B cell (primary cell): ENCODE results near the gene SDK1. TPM values are rescaled to one million over a fixed set of nuclear protein-coding genes. Genes with fewer than 3 reads are reported as not detected.

Source experiments
- ATAC-seq: fragments of 200-7000 bp; cut with Tn5 transposase; one replicate; pipeline ENCODE4 v1.10.0; 2021; ENCODE audit warnings: low read depth, mild to moderate bottlenecking, moderate number of reproducible peaks, moderate library complexity
- CTCF ChIA-PET: fragments of 350-600 bp; sonication (Branson Sonifier 250); formaldehyde crosslinking; loops from one replicate; lab custom pipeline; 2021; ENCODE audit warnings: antibody characterized with exemption, inconsistent platforms; lab: Charles Lee
- POLR2A ChIA-PET: fragments of 350-600 bp; sonication (Branson Sonifier 250); formaldehyde crosslinking; loops from one replicate; lab custom pipeline; 2021; ENCODE audit warnings: antibody characterized with exemption; lab: Charles Lee
- DNase-seq: peaks from one replicate; pipeline ENCODE4 v3.0.0; 2013
- H2AFZ ChIP-seq: 2 replicates; pipeline ENCODE4 v1.6.1; 2012; ENCODE audit warnings: mild to moderate bottlenecking, low read depth, low read length; ENCODE audit not compliant: insufficient read depth, poor library complexity, severe bottlenecking
- H3K27ac ChIP-seq, 2 donors: 1 replicate in 1 of 2; 2 replicates in 1 of 2; pipeline ENCODE4 v1.5.1; 2012 to 2013; ENCODE audit warnings: low read length in 2 of 2, mild to moderate bottlenecking in 2 of 2, moderate library complexity in 1 of 2
- H3K27me3 ChIP-seq, 4 experiments: fragments of 200-600 bp in 1 of 4; sonication (generic) in 1 of 4; replicated peaks in 1 of 4; 1 replicate in 2 of 4; 2 replicates in 2 of 4; pipeline versions ENCODE4 v1.6.1 to v1.7.0; 2013 to 2016; ENCODE audit warnings: low read length in 3 of 4, mild to moderate bottlenecking in 2 of 4, mixed read lengths in 1 of 4, moderate library complexity in 1 of 4; ENCODE audit not compliant: insufficient read depth in 4 of 4, control insufficient read depth in 3 of 4; ENCODE audit errors: control extremely low read depth in 1 of 4
- H3K36me3 ChIP-seq, 2 experiments: replicated peaks in 1 of 2; 1 replicate in 1 of 2; 2 replicates in 1 of 2; pipeline versions ENCODE4 v1.6.1 to v1.7.1; 2013; ENCODE audit warnings: low read length in 1 of 2; ENCODE audit not compliant: insufficient read depth in 2 of 2, control insufficient read depth in 1 of 2; ENCODE audit errors: control extremely low read depth in 1 of 2, extremely low read depth in 1 of 2
- H3K4me1 ChIP-seq, 2 donors: fragments of 200-600 bp in 1 of 2; sonication (generic) in 1 of 2; 1 replicate in 1 of 2; 2 replicates in 1 of 2; pipeline versions ENCODE4 v1.5.1 to v1.6.1; 2013 to 2017; ENCODE audit warnings: low read length in 2 of 2; ENCODE audit not compliant: control insufficient read depth in 2 of 2, insufficient read depth in 2 of 2
- H3K4me2 ChIP-seq: replicated peaks from 2 replicates; pipeline ENCODE3; 2012; ENCODE audit warnings: mild to moderate bottlenecking, low read depth, low read length; ENCODE audit not compliant: poor library complexity, severe bottlenecking
- H3K4me3 ChIP-seq, 5 experiments: fragments of 200-600 bp in 1 of 5; sonication (generic) in 1 of 5; 1 replicate in 3 of 5; 2 replicates in 2 of 5; pipeline versions ENCODE4 v1.5.1 to v1.7.0; 2011 to 2016; ENCODE audit warnings: low read length in 4 of 5, mild to moderate bottlenecking in 4 of 5, low read depth in 2 of 5, control low read depth in 1 of 5, moderate library complexity in 1 of 5; ENCODE audit not compliant: insufficient read depth in 1 of 5; ENCODE audit errors: control extremely low read depth in 1 of 5, extremely low read depth in 1 of 5
- H3K79me2 ChIP-seq: fragments of 200-600 bp; sonication (generic); one replicate; pipeline ENCODE4 v1.6.0; 2016; ENCODE audit warnings: low read length; ENCODE audit not compliant: control insufficient read depth, insufficient read depth
- H3K9ac ChIP-seq: fragments of 200-600 bp; sonication (generic); 2 replicates; pipeline ENCODE4 v1.6.1; 2017; ENCODE audit warnings: mild to moderate bottlenecking, low read length, moderate library complexity
- H3K9me3 ChIP-seq, 3 donors: one replicate each; pipeline versions ENCODE4 v1.6.1 to v1.7.1; 2013; ENCODE audit warnings: low read length in 2 of 3; ENCODE audit not compliant: control insufficient read depth in 2 of 3, insufficient read depth in 1 of 3; ENCODE audit errors: control extremely low read depth in 1 of 3
- H4K20me1 ChIP-seq: 2 replicates; pipeline ENCODE4 v1.6.0; 2012; ENCODE audit warnings: mild to moderate bottlenecking, low read length; ENCODE audit not compliant: insufficient read depth, control insufficient read depth, poor library complexity, severe bottlenecking
- H3K27ac Mint-ChIP-seq: one replicate; pipeline ENCODE4 v1.8.0; 2021; ENCODE audit warnings: mixed read lengths
- H3K27me3 Mint-ChIP-seq: one replicate; pipeline ENCODE4 v1.8.0; 2021; ENCODE audit warnings: mixed read lengths
- H3K4me1 Mint-ChIP-seq: one replicate; pipeline ENCODE4 v1.8.0; 2021; ENCODE audit warnings: mixed read lengths
- H3K4me3 Mint-ChIP-seq: one replicate; pipeline ENCODE4 v1.8.0; 2021; ENCODE audit warnings: mixed read lengths
- H3K9me3 Mint-ChIP-seq: one replicate; pipeline ENCODE4 v1.8.0; 2022; ENCODE audit warnings: mixed read lengths; ENCODE audit not compliant: insufficient read depth
- EZH2 ChIP-seq: IDR thresholded peaks from 2 replicates; pipeline ENCODE4 v1.6.1; 2012; ENCODE audit warnings: borderline replicate concordance, low read depth, mild to moderate bottlenecking, moderate library complexity, low read length; ENCODE audit not compliant: insufficient read depth, poor library complexity, severe bottlenecking
- WGBS: methylation state at CpG from one replicate; pipeline ENCODE4 v1.1.5; 2013; ENCODE audit warnings: missing lambda C conversion rate; ENCODE audit not compliant: insufficient coverage; 5-methylcytosine and 5-hydroxymethylcytosine counted together
- intact Hi-C: fragments of 100-400 bp; cut with micrococcal nuclease; formaldehyde crosslinking; loops from one replicate; pipeline ENCODE4 v1.10.0; 2022
- polyA plus RNA-seq: library from polyadenylated mRNA; depleted of rRNA; stranded (reverse); fragments of >200 nt; gene quantifications from 2 replicates; pipeline ENCODE4 v1.2.3, GENCODE V29; 2012
- total RNA-seq, 2 donors: library from RNA; stranded (reverse); fragments of 120-200 nt in 1 of 2; gene quantifications; 1 replicate in 1 of 2; 2 replicates in 1 of 2; pipeline versions ENCODE4 v1.2.3 to v1.2.4, GENCODE V29; 2013 to 2022
- TF ChIP-seq, protein P1 (sequence below): fragments of 200-600 bp; IDR thresholded peaks from one replicate; pipeline ENCODE4 v1.8.0; 2022; ENCODE audit warnings: antibody characterized with exemption, mild to moderate bottlenecking

Gene SDK1
- total and polyA plus RNA-seq, 2 donors (not counting 1 experiment from before 2014, with no cell fraction given), result 0.73 to 2.0 TPM

DNA sequence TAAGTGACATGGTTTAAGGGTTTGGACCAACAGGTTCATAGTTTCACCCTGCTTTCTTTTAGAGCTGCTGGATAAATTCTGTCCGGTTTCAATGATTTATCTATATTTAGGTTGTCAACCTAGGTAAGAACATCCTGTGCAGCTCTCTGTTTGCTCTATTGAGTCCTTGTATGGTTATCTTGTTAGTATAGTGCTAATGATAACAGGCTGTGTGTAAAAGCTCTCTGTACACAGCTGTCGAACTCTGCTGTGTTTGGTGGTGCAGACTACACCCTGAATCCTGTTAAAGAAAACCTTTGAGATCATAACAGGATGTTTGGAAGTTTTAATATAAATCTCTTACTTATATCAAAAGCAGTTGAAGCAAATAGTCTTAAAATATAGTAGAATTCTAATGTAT, 219.2 kb downstream of the SDK1 start:
- H3K9me3 ChIP-seq, result no peaks in the 10 kb centered on the region
- TF ChIP-seq EZH2, result no peak
- TF ChIP-seq, protein P1, sequence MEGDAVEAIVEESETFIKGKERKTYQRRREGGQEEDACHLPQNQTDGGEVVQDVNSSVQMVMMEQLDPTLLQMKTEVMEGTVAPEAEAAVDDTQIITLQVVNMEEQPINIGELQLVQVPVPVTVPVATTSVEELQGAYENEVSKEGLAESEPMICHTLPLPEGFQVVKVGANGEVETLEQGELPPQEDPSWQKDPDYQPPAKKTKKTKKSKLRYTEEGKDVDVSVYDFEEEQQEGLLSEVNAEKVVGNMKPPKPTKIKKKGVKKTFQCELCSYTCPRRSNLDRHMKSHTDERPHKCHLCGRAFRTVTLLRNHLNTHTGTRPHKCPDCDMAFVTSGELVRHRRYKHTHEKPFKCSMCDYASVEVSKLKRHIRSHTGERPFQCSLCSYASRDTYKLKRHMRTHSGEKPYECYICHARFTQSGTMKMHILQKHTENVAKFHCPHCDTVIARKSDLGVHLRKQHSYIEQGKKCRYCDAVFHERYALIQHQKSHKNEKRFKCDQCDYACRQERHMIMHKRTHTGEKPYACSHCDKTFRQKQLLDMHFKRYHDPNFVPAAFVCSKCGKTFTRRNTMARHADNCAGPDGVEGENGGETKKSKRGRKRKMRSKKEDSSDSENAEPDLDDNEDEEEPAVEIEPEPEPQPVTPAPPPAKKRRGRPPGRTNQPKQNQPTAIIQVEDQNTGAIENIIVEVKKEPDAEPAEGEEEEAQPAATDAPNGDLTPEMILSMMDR, result no peak
- Mint-ChIP-seq H3K27me3 (peaks cover 41% of the 10 kb centered on the region), H3K27ac (no peak overlapping the region), H3K4me3 (no peak overlapping the region), H3K4me1 (no peaks in the 10 kb centered on the region), H3K9me3 (no peaks in the 10 kb centered on the region)
- intact Hi-C loops, result no loop called here
- ATAC-seq, result no peak
- no peak overlapping the region for H2AFZ ChIP-seq
- no peak for DNase-seq
- no peak overlapping the region for H3K4me3 ChIP-seq
- H3K36me3 ChIP-seq, result no peaks in the 10 kb centered on the region
- no peak overlapping the region for H3K27ac ChIP-seq
- POLR2A ChIA-PET, result no interaction called here
- H3K9ac ChIP-seq, result no peak overlapping the region
- no peaks in the 10 kb centered on the region for H3K27me3 ChIP-seq
- H3K79me2 ChIP-seq, result no peaks in the 10 kb centered on the region
- H3K4me2 ChIP-seq, result no peak overlapping the region
- no peaks in the 10 kb centered on the region for H4K20me1 ChIP-seq
- H3K4me1 ChIP-seq, result no peaks in the 10 kb centered on the region
- no CpG with 5 or more reads among the region's 2 CpGs for WGBS
- CTCF ChIA-PET, result no interaction called here

DNA sequence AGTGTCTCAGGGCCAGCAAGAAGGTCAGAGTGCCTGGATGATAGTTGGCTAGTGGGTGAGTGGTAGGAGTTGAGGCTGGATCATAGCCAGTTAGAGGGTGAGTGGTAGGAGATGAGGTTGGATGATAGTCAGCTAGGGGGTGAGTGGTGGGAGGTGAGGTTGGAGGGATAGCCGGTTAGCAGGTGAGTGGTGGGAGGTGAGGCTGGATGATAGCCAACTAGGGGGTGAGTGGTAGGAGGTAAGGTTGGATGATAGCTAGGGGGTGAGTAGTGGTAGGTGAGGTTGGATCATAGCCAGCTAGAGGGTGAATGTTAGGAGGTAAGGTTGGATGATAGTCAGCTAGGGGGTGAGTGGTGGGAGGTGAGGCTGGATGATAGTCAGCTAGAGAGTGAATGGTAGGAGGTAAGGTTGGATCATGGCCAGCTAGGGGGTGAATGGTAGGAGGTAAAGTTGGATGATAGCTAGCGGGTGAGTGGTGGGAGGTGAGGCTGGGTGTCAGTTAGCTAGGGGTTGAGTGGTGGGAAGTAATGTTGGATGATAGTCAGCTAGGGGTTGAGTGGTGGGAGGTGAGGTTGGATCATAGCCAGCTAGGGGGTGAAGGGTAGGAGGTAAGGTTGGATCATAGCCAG, 226.6 kb downstream of the SDK1 start:
- H3K27ac ChIP-seq, result no peak overlapping the region
- H4K20me1 ChIP-seq, result no peaks in the 10 kb centered on the region
- H3K79me2 ChIP-seq, result no peaks in the 10 kb centered on the region
- Mint-ChIP-seq H3K27me3 (peaks cover 30% of the 10 kb centered on the region), H3K9me3 (no peaks in the 10 kb centered on the region), H3K4me3 (no peak overlapping the region), H3K4me1 (peaks cover 3% of the 10 kb centered on the region), H3K27ac (no peak overlapping the region)
- ChIA-PET POLR2A (no interaction called here), CTCF (no interaction called here)
- TF ChIP-seq, protein P1, result no peak
- TF ChIP-seq EZH2, result no peak
- no peak overlapping the region for H2AFZ ChIP-seq
- H3K27me3 ChIP-seq, result peaks cover 0 to 4% (median 0%) of the 10 kb centered on the region in 4 experiments
- no peak overlapping the region for H3K4me2 ChIP-seq
- ATAC-seq (no peak), DNase-seq (no peak)
- no peak overlapping the region for H3K9ac ChIP-seq
- no peaks in the 10 kb centered on the region for H3K36me3 ChIP-seq
- no peaks in the 10 kb centered on the region for H3K9me3 ChIP-seq
- H3K4me1 ChIP-seq, result no peaks in the 10 kb centered on the region
- no peak overlapping the region for H3K4me3 ChIP-seq
- intact Hi-C loops, result no loop called here
- WGBS, result 95% methylated on average over 2 of the region's 2 CpGs
